NT2/D1 (cell line): Measurements from ENCODE around the gene ANXA2R.
"Not testable (repeated sequence)": the region's sequence is repeated elsewhere in the genome, so short reads cannot be mapped to it uniquely, and the experiment has no call there.

ENCODE experiments used
- YY1 ChIP-seq: IDR thresholded peaks from 2 replicates; pipeline ENCODE4 v1.6.1; 2011; ENCODE audit not compliant: insufficient read length, insufficient read depth
- ZNF274 ChIP-seq: IDR thresholded peaks from 2 replicates; pipeline ENCODE4 v1.6.1; 2011; ENCODE audit warnings: mild to moderate bottlenecking, low read depth, low read length

DNA sequence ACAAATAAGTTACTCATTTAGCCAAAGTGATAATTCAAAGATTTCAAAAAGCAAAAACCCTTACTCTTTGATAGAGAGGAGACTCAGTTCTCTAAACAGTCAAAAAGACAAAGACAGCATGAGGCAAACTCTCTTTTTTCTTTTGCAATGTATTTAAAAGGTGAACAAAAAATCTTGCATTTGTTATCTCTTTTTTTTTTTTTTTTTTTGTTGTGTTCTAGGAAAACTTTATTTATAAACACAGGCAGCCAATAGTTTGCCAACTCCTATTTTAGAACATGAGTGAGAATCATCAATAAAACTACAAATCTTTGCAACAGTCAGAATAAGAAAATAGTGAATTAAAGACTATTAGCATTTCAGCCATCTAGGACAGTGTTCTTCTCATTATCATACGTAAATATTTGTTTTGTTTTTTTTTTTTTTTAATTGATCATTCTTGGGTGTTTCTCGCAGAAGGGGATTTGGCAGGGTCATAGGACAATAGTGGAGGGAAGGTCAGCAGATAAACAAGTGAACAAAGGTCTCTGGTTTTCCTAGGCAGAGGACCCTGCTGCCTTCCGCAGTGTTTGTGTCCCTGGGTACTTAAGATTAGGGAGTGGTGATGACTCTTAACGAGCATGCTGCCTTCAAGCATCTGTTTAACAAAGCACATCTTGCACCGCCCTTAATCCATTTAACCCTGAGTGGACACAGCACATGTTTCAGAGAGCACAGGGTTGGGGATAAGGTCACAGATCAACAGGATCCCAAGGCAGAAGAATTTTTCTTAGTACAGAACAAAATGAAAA, 46.2 kb upstream of the ANXA2R start:
- TF ChIP-seq YY1, ZNF274: not testable (repeated sequence)
